ENCODE results near the gene DCUN1D2.
"Not testable (repeated sequence)": the region's sequence is repeated elsewhere in the genome, so short reads cannot be mapped to it uniquely, and the experiment has no call there.

Gene DCUN1D2

GRCh38 chr13:113458253-113459065 lies 32.1 kb downstream of the DCUN1D2 start:
- H3K9me3 Mint-ChIP-seq, result no peaks in the 10 kb centered on the region
- no peaks in the 10 kb centered on the region for H3K4me1 Mint-ChIP-seq (ENCODE audit: low read depth)
- no peaks in the 10 kb centered on the region for H3K27me3 Mint-ChIP-seq
- no peak overlapping the region for H3K27ac Mint-ChIP-seq
- H3K36me3 Mint-ChIP-seq (ENCODE audit: low read depth), result peaks cover 94% of the 10 kb centered on the region
- intact Hi-C loops (cut with micrococcal nuclease), result loop anchor here (5.0 kb wide), 1 partner anchor 104 kb away; no protein-coding TSS in a partner anchor
- H3K4me3 Mint-ChIP-seq, result no peak overlapping the region

GRCh38 chr13:113457510-113457909 lies 33.0 kb downstream of the DCUN1D2 start:
- H3K4me3 Mint-ChIP-seq, result no peak overlapping the region
- no peaks in the 10 kb centered on the region for H3K4me1 Mint-ChIP-seq (ENCODE audit: low read depth)
- H3K27me3 Mint-ChIP-seq, result no peaks in the 10 kb centered on the region
- peaks cover 94% of the 10 kb centered on the region for H3K36me3 Mint-ChIP-seq (ENCODE audit: low read depth)
- intact Hi-C loops (cut with micrococcal nuclease), result loop anchor here (5.0 kb wide), 1 partner anchor 105 kb away; no protein-coding TSS in a partner anchor
- no peak overlapping the region for H3K27ac Mint-ChIP-seq
- no peaks in the 10 kb centered on the region for H3K9me3 Mint-ChIP-seq

- intact Hi-C loops (cut with micrococcal nuclease), result loop anchor here (5.0 kb wide), 1 partner anchor 106 kb away; no protein-coding TSS in a partner anchor
- H3K27me3 Mint-ChIP-seq, result no peaks in the 10 kb centered on the region
- H3K36me3 Mint-ChIP-seq (ENCODE audit: low read depth), result peaks cover 85% of the 10 kb centered on the region
- H3K9me3 Mint-ChIP-seq, result no peaks in the 10 kb centered on the region
- H3K4me3 Mint-ChIP-seq, result no peak overlapping the region
- H3K27ac Mint-ChIP-seq, result no peak overlapping the region
- H3K4me1 Mint-ChIP-seq (ENCODE audit: low read depth), result no peaks in the 10 kb centered on the region
Measured at GRCh38 chr13:113456116-113456702, 34.3 kb downstream of the DCUN1D2 start.

DNA sequence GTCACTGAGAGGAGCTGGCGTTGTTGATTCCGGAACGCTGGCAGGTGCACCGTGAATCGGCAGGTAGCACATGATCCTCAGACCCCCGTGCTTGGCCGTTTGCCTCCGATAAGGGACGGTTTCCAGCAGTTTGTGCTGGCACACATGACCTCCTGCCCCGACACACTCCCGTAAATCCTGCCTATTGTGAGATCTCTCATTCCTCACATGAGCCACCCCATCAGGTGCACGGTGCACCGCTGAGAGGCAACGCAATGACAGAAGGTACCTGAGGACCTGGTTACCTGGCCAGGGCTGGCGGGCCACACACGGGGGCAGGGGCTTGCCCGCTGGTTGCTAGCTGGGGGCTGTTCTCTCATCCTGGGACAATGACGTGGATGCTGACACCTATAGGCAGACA lies 35.1 kb downstream of the DCUN1D2 start:
- intact Hi-C loops (cut with micrococcal nuclease), result loop anchor here (5.0 kb wide), 1 partner anchor 107 kb away; no protein-coding TSS in a partner anchor
- Mint-ChIP-seq H3K4me3 (no peak overlapping the region), H3K4me1 (ENCODE audit: low read depth) (no peaks in the 10 kb centered on the region), H3K9me3 (no peaks in the 10 kb centered on the region), H3K36me3 (ENCODE audit: low read depth) (peaks cover 77% of the 10 kb centered on the region), H3K27me3 (no peaks in the 10 kb centered on the region), H3K27ac (no peak overlapping the region)

- intact Hi-C loops (cut with micrococcal nuclease), result loop anchor here (5.0 kb wide), 1 partner anchor 107 kb away; no protein-coding TSS in a partner anchor
Measured at GRCh38 chr13:113454936-113455335, 35.6 kb downstream of the DCUN1D2 start.

GRCh38 chr13:113452942-113453901 lies 37.3 kb downstream of the DCUN1D2 start, which contains the start of gene ADPRHL1:
ADPRHL1 (minus strand) TSS chr13:113453488; CDS start chr13:113453437, 51 bp downstream.
- no peaks in the 10 kb centered on the region for H3K9me3 Mint-ChIP-seq
- intact Hi-C loops (cut with micrococcal nuclease), result no loop called here
- H3K36me3 Mint-ChIP-seq (ENCODE audit: low read depth), result peaks cover 57% of the 10 kb centered on the region
- no peaks in the 10 kb centered on the region for H3K27me3 Mint-ChIP-seq
- no peaks in the 10 kb centered on the region for H3K4me1 Mint-ChIP-seq (ENCODE audit: low read depth)
- H3K4me3 Mint-ChIP-seq, result no peak within 1 kb of the TSS
- H3K27ac Mint-ChIP-seq, result no peak within 1 kb of the TSS

More at GRCh38 chr13:113454936-113455335, 35.6 kb downstream of the DCUN1D2 start:
- Mint-ChIP-seq H3K27me3 (no peaks in the 10 kb centered on the region), H3K9me3 (no peaks in the 10 kb centered on the region), H3K4me1 (ENCODE audit: low read depth) (no peaks in the 10 kb centered on the region), H3K4me3 (no peak overlapping the region), H3K36me3 (ENCODE audit: low read depth) (peaks cover 73% of the 10 kb centered on the region), H3K27ac (no peak overlapping the region)

DNA sequence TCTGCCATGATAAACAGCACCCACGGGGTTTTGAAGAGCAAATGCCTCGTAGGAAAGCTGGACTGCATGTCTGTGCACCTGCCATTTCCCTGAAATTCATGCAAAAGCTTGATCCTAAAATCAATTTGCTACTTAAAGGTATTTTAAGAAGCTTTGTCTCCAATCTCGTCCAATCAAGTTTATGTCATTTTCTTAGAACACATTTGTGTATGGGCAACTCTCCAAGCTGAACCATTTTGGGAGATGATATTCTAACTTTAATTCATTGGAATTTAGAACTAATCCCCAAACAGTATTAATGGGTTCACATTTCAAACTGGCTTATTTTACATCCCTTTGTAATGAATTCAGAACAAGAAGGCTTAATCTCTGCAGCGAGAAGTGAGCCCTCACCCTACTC lies 38.0 kb downstream of the DCUN1D2 start:
- Mint-ChIP-seq H3K27ac (no peak overlapping the region), H3K9me3 (no peaks in the 10 kb centered on the region), H3K4me3 (no peak overlapping the region), H3K36me3 (ENCODE audit: low read depth) (peaks cover 52% of the 10 kb centered on the region), H3K4me1 (ENCODE audit: low read depth) (no peaks in the 10 kb centered on the region), H3K27me3 (no peaks in the 10 kb centered on the region)
- intact Hi-C loops (cut with micrococcal nuclease), result no loop called here

DNA sequence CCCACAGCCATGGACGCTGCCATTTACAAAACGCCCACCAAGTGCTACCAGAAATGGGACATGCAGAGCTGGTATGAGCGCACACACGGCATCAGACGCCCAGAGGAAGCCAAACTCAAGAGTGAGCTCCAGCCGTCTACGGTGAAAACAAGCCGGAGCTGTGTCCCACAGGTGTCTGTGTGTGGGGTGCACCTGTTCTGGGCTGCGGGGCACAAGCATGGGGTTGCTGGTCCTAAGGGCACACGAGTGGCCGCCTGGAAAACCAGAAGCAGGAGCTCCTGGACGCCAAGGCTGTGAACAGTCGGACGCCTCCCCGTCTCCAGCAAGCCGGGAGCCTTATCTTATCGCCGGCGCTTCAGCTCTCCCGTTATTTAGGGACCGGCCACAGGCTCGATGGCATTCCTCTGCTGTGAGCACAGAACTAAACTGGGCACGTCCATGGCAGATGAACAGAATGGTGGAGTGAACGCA lies 38.5 kb downstream of the DCUN1D2 start:
- no peak overlapping the region for H3K27ac Mint-ChIP-seq
- no peaks in the 10 kb centered on the region for H3K4me1 Mint-ChIP-seq (ENCODE audit: low read depth)
- no peaks in the 10 kb centered on the region for H3K9me3 Mint-ChIP-seq
- no peak overlapping the region for H3K4me3 Mint-ChIP-seq
- intact Hi-C loops (cut with micrococcal nuclease), result no loop called here
- H3K27me3 Mint-ChIP-seq, result no peaks in the 10 kb centered on the region
- H3K36me3 Mint-ChIP-seq (ENCODE audit: low read depth), result peaks cover 51% of the 10 kb centered on the region

- H3K27me3 Mint-ChIP-seq; H3K27ac Mint-ChIP-seq; H3K4me3 Mint-ChIP-seq; H3K4me1 Mint-ChIP-seq (ENCODE audit: low read depth); H3K9me3 Mint-ChIP-seq; intact Hi-C loops (cut with micrococcal nuclease): not testable (repeated sequence)
- peaks cover 43% of the 10 kb centered on the region for H3K36me3 Mint-ChIP-seq (ENCODE audit: low read depth)
Measured at GRCh38 chr13:113450861-113451620, 39.5 kb downstream of the DCUN1D2 start.

- H3K9me3 Mint-ChIP-seq; intact Hi-C loops (cut with micrococcal nuclease); H3K27me3 Mint-ChIP-seq; H3K27ac Mint-ChIP-seq; H3K4me1 Mint-ChIP-seq (ENCODE audit: low read depth); H3K4me3 Mint-ChIP-seq: not testable (repeated sequence)
- peaks cover 36% of the 10 kb centered on the region for H3K36me3 Mint-ChIP-seq (ENCODE audit: low read depth)
Measured at GRCh38 chr13:113450348-113450744, 40.2 kb downstream of the DCUN1D2 start.

GRCh38 chr13:113449693-113450347 lies 40.7 kb downstream of the DCUN1D2 start:
- Mint-ChIP-seq H3K4me1 (ENCODE audit: low read depth) (no peaks in the 10 kb centered on the region), H3K4me3 (no peak overlapping the region), H3K36me3 (ENCODE audit: low read depth) (peaks cover 30% of the 10 kb centered on the region), H3K9me3 (no peaks in the 10 kb centered on the region), H3K27me3 (no peaks in the 10 kb centered on the region), H3K27ac (no peak overlapping the region)
- intact Hi-C loops (cut with micrococcal nuclease), result no loop called here

- H3K27me3 Mint-ChIP-seq, result no peaks in the 10 kb centered on the region
- intact Hi-C loops (cut with micrococcal nuclease), result no loop called here
- no peaks in the 10 kb centered on the region for H3K9me3 Mint-ChIP-seq
- peaks cover 28% of the 10 kb centered on the region for H3K36me3 Mint-ChIP-seq (ENCODE audit: low read depth)
- no peaks in the 10 kb centered on the region for H3K4me1 Mint-ChIP-seq (ENCODE audit: low read depth)
- no peak overlapping the region for H3K4me3 Mint-ChIP-seq
- no peak overlapping the region for H3K27ac Mint-ChIP-seq
Measured at GRCh38 chr13:113448885-113449692, 41.4 kb downstream of the DCUN1D2 start.

All from dendritic cell treated with granulocyte-macrophage colony-stimulating factor and Interleukin-4, amounts not matched to agents 40 ng/mL and 50 ng/mL, for 4 days (primary cell).